GOT3 (cell line): ENCODE results near the gene PRKCA.

Source experiments
- DNase-seq: peaks from one replicate; lab custom pipeline; 2025; ENCODE audit warnings: mixed read lengths; lab: John Stamatoyannopoulos, UW

The PRKCA gene

DNA sequence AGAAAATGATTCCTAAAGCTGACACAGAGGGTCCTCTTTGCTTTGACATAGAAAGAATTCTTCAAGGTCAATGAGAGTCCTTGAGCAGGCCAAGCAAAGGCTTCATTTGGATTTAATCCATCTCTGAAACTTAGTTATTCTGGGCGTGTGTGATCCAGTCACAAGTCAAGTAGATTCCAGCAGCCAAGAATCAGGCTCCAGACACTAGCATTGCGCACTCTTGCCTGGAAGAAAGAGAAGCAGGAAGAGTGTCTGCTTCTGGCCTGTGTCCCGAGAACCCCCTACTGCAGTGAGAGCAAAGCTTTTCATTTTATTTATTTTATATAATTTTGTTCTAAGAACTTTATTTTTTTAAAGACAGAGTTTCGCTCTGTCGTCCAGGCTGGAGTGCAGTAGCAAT lies 444.3 kb downstream of the PRKCA start:
- DNase-seq, result no peak

DNA sequence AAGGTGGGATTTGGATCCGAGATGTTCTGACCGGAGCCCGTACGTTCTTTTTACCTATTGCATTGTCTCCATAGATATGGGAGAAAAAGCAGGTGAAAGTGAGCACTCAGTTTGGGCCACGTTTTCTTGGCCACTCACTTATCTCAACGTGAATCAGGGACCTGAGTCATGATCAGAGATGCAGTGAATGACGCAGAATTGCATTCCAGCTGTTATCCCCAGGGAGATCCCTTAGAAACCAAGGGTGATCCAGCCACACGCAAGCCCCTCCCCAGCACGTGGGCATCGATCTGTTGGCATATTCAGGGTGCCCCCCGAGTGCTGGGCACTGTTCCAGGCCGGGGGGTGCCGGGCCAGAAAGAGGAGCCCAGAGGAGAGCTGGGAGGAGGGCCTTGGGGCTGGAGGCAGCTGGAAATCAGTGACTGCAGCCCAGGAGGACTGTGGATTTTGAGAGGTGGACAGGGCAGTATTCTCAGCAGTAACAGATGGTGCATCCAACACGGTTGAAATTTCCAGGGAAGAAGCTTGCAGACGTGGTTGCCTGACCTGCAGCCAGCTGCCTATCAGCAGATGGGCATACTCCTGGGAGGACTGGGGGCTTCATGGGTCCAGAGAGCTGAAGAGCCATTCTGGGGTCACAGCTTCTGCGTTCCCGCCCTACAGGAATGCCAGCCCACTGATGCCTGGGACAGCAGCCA lies 445.3 kb downstream of the PRKCA start:
- no peak for DNase-seq

DNA sequence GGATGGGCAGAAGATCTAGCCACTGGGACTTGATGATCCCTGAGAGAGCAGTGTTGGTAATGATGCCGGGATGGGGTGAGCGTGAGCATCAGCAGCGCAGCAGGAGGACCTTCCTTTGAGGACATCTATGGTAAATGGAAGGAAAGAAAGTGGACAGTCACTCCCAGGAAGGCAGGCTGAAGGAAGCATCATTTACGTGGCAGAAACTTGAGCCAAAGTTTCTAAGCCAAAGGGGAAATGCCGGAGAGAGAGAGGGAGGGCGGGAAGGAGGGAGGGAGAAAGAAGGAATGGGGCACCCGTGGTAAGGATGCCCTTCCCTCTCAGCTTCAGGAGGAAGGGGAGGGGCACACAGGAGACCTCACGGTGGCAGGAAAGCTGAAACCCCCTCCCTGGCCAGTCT lies 446.2 kb downstream of the PRKCA start:
- no peak for DNase-seq

DNA sequence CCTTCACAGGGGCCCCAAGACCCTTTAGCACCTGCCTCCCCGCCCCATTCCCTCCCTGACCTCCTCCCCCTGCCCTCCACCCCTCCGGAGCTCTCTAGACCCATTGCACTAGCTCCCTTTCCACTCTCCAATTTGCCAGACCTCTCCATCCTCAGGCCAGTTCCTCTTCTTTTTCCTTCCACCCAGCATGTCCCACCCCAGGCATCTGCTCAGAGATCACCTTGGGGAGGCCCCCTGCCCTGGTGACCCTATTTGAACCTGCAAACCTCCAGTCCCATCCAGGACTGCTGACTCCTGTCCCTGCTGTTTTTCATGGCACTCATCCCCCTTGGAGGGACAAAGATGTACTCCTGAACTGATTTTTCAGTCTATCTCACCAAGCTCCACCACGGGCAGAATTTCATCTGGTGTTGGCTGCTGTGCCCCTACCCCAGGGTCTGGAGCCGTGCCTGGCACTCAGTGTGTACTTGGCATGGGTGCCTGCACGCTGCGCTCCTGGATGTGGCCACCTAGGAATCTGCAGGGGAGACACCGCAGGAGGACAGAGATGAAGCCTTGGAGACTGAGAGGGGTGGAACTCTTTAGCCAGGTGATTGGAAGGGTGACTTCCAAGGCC lies 446.9 kb downstream of the PRKCA start:
- no peak for DNase-seq

DNA sequence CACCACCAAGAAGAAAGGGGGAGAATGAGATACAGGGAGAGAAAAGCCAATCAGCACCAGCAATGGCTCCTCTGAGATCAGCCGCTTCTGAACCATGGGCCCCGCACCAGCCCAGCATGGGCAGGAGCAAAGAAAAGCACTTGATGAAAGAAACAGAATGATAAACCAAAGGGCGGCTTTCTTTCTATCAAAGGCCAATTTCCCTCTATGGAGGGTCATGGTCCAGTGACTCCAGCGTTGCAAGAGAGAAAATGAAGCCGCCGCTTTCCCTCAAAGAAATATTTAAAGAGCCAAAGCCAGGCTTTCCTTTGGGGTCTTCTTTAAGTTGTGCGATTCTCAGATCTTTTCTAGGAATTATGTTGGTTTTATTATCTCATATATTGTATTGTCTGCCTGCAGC lies 447.7 kb downstream of the PRKCA start:
- no peak for DNase-seq

DNA sequence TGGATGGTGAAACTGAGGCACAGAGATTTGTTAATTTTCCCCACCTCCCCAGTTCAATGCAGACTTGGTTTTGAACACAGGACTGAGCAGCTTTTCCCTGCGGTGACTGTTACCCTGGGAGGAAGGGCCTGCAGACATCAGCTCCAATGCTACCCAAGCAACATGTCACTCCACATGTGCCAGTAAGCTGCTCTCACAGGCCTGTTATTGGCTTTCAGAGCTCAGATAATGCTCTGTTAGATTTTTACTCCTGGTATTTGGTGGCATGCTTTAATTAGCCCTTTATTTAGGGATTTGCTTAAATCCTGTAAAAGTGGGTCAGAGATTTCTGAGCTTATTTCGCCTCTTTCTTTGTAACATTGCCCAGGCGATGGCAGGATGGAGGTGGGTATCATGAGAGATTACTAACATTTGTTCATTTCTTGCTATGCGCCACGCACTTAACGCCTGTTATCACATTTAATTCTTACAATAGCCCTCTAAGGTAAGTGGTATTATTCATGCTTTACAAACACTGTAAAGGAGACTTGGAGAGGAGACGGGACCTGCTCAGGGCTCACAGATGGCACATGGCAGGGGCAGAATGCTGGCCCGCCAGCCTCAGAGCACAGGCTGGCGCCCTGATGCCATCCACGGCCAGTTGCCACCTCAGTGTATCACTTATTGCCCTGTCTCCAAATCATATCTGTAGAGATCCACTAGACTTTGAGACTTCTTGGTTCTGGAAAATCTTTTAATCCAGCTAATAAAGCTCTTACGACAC lies 448.5 kb downstream of the PRKCA start:
- DNase-seq, result no peak

DNA sequence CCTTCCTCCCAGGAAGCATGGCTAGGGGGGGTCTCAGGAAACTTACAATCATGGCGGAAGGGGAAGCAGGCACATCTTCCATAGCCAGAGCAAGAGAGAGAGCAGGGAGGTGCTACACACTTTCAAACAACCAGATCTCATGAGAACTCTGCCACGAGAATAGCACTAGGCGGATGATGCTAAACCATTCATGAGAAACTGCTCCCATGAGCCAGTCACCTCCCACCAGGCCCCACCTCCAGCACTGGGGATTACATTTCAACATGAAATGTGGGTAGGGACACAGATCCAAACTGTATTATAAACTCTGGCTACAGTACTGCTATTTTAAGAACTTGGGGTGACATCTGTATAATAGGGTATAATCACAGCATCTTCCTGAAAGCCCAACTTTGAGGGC lies 449.4 kb downstream of the PRKCA start:
- no peak for DNase-seq

DNA sequence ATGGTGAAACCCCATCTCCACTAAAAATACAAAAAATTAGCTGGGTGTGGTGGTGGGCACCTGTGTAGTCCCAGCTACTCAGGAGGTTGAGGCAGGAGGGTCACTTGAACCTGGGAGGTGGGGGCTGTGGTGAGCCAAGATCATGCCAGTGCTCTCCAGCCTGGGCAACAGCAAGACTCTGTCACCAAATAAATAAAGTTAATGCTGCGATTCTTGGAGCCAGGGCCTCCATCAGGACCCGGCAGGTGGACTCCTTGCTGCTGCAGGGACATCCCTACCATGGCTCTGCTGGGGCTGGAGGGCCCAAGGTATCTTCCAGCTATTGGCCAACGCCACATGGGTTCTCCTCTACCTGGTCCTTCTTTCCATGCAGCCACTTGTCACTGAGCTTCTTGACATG lies 450.0 kb downstream of the PRKCA start:
- DNase-seq, result no peak

DNA sequence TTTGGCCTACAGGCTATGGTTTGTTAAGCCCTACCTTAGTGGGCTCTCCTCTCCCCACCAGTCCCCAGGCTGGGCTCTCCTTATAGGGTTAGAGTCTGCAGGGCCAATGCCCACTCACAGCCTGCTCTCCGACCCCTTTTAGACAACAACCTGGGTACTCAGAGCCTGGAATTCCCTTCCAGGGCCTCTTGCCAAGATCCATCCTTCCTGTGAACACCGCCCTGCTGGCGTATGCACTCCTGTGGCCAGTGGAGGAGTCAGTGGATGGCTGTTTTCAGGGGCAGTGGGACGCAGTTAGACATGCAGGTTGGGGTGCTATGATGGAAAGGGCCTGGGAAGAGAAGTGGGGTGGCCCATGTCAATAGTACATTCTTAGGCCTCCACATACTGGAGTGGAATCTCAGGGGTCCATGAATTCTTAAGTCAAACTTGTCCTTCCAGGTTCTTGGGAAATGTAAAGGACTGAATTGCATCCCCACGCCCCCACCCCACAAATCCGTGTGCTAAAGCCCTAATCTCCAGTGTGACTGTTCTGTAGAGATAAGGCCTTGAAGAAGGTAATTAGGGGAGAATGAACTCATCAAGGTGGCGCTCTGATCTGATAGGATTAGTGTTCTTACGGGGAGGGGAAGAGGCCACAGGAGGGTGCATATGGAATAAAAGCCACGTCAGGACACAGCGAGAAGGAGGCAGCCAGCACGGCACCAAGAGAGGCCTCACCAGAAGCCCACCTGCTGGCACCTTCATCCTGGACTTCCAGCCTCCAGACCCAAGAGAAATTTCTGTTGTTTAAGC lies 450.9 kb downstream of the PRKCA start:
- no peak for DNase-seq

DNA sequence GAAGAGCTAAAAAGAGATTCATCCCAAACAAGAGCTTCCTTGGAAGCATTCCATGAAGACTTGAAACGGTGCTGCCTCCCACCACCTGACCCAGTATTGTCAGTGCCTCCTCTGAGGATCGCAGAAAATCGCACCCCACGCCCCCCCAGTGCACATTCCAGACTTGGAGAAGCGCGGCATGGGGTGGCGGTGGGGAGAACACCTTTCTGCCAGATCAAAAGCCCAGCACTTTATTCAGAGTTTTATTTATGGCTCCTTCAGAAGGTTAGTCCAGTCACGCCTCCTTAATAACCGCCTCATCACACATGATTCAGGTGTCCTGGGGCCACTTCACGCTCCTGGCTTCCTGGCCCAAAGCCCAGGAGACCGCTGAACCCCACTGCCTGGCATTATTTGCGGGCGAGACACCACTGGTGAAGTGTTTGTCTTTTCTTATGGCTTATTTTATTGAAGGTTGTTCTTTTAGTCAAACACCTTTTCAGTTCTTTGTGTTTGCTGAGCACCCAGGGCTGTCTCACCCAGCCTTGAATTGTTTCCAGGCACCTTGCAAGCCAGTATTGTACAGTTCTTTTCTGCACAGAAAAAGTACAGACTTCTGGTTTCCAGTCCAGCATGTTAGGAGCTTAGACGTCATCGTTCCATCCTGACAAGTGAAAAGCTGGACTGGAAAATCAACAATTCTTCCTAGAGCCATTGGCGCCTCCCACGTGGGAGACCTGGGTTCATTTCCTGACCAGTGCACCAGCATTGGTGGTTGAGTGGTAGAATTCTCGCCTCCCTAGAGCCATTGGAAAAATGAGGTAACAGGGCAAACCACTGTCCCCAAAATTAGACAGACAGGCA lies 452.9 kb downstream of the PRKCA start:
- DNase-seq, result no peak

DNA sequence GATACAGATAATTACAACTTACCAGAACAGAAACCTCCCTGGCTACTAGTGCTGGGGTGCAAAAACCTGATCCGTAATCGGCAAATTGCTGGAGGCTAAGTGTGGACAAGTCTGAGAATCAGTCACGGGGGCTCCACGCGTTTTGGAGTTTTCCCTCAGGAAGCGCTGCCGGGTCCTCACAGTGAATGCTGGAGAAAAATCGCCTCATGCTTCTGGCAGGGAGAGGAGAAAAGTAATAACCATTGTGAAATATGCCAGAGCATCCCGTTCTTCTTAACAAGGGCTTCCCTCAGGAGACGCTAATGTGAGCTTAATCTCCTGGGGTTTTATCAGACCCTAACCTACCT lies 453.5 kb downstream of the PRKCA start:
- DNase-seq, result no peak

DNA sequence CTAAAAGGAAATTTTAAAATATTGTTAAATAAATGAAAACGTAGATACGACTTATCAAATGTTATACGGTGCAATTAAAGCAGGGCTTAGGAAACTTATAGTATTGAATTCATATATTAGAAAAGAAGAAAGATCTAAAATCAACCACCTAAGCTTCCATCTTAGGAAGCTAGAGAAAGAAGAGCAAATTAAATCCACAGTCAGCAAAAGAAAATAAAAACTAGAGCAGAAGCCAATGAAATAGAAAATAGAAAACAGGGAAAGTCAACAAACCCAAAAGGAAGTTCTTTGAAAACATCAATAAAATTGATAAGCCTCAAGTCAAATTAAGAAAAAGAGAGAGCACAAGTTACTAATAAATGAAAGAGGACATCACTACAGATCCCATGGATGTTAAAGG lies 457.9 kb downstream of the PRKCA start:
- DNase-seq, result no peak

DNA sequence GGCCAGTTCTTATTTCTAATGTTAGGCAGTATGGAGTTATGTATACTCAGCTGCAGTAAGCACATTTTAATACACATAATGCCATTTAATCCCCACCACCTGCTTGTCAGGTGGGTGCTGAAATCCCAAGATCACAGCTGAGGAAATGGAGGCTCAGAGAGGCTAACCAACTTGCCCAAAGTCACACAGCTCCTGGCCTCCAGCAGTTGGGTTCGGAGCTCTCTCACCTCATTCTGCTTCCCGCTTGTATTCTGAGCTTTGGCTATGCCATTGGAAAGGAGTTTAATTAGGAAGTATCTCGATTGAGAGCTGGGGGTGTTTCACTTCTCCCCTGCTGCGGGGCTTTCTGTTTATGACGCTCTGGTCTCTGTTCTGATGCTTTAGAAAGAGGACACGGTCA lies 459.9 kb downstream of the PRKCA start:
- DNase-seq, result no peak

DNA sequence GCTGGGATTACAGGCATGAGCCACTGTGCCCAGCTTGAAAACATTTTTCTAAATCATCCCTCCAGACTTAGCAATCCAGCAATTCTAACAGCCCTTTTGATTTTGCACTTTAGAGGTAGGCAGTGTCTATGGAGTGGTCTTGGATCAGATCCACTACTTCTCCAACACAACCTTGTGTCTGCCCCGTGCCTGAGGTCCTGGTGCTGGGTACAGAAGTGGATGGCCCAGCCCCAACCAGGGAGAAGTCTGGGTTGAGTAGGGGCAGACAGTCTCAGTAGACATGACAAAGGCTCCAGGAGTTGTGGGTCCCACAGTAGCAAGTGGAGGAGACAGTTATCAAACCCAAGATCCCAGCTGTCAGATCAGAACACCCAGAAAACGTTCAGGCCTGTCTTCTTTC lies 460.6 kb downstream of the PRKCA start:
- DNase-seq, result no peak

DNA sequence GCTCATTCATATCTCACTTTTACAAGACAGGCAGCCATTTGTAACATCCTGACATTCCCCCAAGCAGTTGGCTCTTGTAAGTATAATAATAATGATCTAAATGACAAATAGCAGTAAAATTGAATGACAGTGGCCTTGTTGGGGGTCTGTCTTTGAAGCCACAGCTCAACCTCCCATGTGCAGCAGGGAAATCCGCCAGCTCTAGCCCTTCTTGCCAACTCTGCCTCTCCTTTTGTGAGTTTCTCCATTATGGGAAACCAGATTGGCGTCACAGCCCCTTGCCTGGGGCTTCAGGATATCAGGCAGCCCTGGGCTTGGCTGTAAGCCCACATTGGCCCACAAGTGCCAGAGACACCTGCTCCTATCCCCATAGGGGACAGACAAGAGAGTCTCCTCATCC lies 462.1 kb downstream of the PRKCA start:
- DNase-seq, result no peak

DNA sequence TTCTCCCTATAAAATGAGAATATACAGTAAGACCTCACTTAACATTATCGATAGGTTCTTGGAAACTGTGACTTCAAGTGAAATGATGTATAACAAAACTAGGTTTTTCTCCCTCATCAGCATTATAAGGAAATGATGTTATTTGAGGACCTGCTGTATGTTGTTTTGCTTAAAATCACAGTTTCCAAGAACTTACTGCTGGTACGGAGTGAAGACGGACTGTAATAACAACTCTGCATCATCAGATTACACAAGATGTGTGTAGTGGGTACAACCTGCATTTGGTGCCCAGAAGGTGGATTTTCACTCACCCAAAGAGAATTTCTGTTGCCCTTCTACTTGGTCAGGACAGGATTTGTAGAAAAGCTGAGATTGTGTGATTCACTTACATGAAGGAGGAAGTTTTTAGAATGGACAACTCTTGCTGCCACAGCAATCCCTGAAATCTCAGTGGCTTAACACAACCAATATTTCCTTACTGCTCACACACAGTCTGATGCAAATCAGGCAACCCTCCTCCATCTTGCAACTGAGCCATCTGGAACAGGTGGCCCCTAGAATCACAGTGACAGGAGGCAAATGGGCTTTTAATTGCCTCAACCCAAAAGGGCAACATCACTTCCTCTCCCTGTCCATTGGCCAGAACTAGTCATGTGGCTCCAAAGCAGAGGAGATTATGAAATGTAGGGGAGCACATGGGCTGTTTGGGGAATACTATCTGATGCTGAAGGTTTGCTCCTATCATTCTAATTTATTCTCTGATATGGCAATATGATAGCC lies 464.9 kb downstream of the PRKCA start:
- no peak for DNase-seq

DNA sequence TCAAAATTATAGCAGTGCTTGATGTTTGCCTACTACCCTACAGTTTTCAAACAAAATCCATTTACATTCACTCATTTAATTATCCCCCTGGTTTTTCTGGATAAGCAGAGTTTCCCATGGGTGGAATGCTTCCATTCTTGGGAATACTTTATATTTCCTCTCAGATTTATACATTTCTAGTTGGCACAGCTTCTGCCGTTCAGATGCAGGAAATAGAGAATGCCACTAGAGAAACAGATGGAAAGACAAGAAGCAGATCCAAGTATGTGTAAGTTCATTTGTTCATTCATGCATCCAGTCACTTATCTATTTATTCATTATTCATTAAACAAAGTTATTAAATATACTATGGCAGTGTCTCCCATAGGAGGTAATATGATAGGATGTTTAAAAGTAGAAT lies 467.5 kb downstream of the PRKCA start:
- DNase-seq, result no peak

DNA sequence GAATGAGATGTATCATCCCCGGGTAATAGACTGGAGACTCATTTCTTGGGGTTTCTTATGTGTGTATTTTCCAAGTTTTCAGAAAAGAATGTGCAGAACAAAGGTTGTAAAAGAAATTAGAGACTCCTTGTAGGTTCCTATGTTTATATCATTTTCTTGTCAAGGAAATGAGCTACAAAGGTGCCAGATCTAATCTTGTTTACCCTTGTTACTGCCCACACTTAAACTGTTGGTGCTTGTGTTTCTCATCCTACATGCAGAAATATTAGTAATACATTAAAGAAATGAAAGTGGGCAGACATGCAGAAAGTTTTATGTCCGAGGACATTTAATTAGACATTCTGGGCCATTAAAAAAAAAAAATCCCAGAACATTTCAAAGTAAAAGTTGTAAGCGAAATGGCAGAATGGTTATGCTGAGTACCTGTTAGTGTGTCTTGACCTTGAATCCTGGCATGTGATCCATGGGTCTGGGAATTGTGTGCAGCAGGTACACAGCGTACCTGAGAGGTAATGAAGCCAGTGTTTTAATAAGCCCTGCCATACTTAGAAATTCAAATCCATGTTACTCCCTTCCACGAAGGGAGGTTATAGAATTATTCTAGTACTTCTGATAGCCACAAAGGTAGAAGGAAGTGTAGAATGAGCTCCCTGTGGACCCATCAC lies 469.9 kb downstream of the PRKCA start:
- DNase-seq, result no peak

DNA sequence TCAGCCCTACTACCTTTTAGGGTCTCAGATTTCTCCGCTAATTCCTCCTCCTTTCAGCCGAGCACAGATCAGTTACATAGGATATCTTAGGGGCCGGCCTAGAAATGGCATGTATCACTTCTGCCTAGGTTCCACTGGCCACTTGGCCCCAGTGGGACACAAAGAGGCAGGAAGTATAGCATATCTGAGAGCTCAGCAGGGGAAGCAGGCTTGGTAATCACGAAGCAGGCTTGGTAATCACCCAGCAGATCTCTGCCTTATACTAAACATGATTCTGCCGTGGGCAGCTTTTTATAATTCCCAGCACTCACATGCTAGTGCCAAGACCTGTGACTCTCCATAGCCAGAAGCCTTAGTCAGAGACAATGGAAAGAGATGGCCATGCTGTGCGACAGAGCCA lies 472.9 kb downstream of the PRKCA start:
- no peak for DNase-seq

DNA sequence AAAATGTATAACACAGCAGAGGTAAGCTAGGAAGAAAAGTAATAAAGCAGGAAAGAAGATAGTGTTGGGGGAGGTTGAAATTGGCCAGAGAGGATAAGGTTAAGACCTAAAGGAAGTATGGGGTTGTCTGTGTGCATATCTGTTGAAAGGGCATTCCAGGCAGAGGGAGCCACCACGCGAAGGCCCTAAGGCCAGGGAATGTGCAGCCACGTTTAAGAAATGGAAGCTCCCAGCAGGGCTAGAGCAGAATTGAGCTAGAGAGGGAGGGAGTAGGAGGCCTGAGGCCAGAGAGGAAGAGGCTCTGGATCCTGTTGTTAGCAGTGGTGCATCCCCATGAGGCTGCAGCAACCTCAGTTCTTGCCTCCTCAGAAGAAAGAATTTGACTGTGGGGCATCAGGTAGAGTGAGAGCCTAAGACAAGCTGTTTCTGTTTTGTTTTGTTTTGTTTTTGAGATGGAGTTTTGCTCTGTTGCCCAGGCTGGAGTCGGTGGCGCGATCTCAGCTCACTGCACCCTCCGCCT lies 473.5 kb downstream of the PRKCA start:
- DNase-seq, result no peak
